K562 (cell line): ENCODE measurements around the gene IL12RB2. TPM values are rescaled to one million over a fixed set of nuclear protein-coding genes. Genes with fewer than 3 reads are reported as not detected.

Experiments
- BCL6 ChIP-seq: fragments of 250-450 bp; sonication (Bioruptor Pico); IDR thresholded peaks from 2 replicates; pipeline ENCODE4 v1.4.0; 2020
- EGR1 ChIP-seq: fragments of 450-650 bp; conservative IDR thresholded peaks from 2 replicates; pipeline ENCODE4 v1.6.1; 2017; ENCODE audit warnings: mild to moderate bottlenecking
- FOXJ2 ChIP-seq: fragments of 200-800 bp; sonication (Bioruptor generic); IDR thresholded peaks from 2 replicates; pipeline ENCODE4 v1.6.1; 2016; ENCODE audit warnings: missing genetic modification characterization, missing compliant biosample characterization
- GATAD2B ChIP-seq: fragments of 450-650 bp; IDR thresholded peaks from 2 replicates; pipeline ENCODE4 v1.6.1; 2017; ENCODE audit warnings: mild to moderate bottlenecking, borderline replicate concordance
- GTF2E2 ChIP-seq: fragments of 200-800 bp; sonication (Bioruptor generic); IDR thresholded peaks from 2 replicates; pipeline ENCODE4 v1.6.1; 2016; ENCODE audit warnings: missing genetic modification characterization, missing compliant biosample characterization
- HDAC1 ChIP-seq, 2 experiments: fragments of 450-650 bp; IDR thresholded peaks; 2 replicates each; pipeline ENCODE4 v1.6.1; 2016 to 2017; ENCODE audit warnings: inconsistent platforms in 1 of 2, mild to moderate bottlenecking in 1 of 2, moderate library complexity in 1 of 2
- HDAC2 ChIP-seq: fragments of 450-650 bp; IDR thresholded peaks from 2 replicates; pipeline ENCODE4 v1.6.1; 2016; ENCODE audit warnings: mild to moderate bottlenecking
- KLF6 ChIP-seq: fragments of 250-450 bp; sonication (Bioruptor Pico); IDR thresholded peaks from 2 replicates; pipeline ENCODE4 v1.4.0; 2020; ENCODE audit warnings: mild to moderate bottlenecking, moderate library complexity, borderline replicate concordance
- MAZ ChIP-seq, 2 experiments: fragments of 450-650 bp in 1 of 2; sonication (generic) in 1 of 2; formaldehyde crosslinking; IDR thresholded peaks in 1 of 2; conservative IDR thresholded peaks in 1 of 2; 2 replicates each; pipeline versions ENCODE4 v1.4.0 to v1.5.0; 2020; ENCODE audit warnings: mild to moderate bottlenecking in 1 of 2, missing genetic modification reagents in 1 of 2
- NRF1 ChIP-seq, 2 experiments: fragments of 450-650 bp; IDR thresholded peaks in 1 of 2; conservative IDR thresholded peaks in 1 of 2; 2 replicates each; pipeline ENCODE4 v1.6.1; 2014; ENCODE audit warnings: mild to moderate bottlenecking in 2 of 2
- PBX2 ChIP-seq, 2 experiments: IDR thresholded peaks in 1 of 2; conservative IDR thresholded peaks in 1 of 2; 2 replicates each; pipeline ENCODE4 v1.6.1; 2016; ENCODE audit warnings: low read depth in 2 of 2, mild to moderate bottlenecking in 1 of 2, missing compliant biosample characterization in 1 of 2, missing genetic modification characterization in 1 of 2, moderate library complexity in 1 of 2
- PHF8 ChIP-seq: fragments of 200-600 bp; sonication (generic); IDR thresholded peaks from 2 replicates; pipeline ENCODE4 v1.6.1; 2012; ENCODE audit warnings: mixed run types, mild to moderate bottlenecking, inconsistent platforms, low read length, moderate library complexity, borderline replicate concordance
- POLR2AphosphoS2 ChIP-seq: IDR thresholded peaks from 2 replicates; pipeline ENCODE4 v1.6.1; 2012; ENCODE audit warnings: low read length, improper control_type of control experiment
- PTTG1 ChIP-seq: fragments of 450-650 bp; IDR thresholded peaks from 2 replicates; pipeline ENCODE4 v1.6.1; 2016; ENCODE audit warnings: low read depth, mild to moderate bottlenecking, missing genetic modification characterization, missing compliant biosample characterization
- PURB ChIP-seq: sonication (generic); formaldehyde crosslinking; IDR thresholded peaks from 2 replicates; pipeline ENCODE4 v1.9.0; 2021; ENCODE audit warnings: low read depth, mild to moderate bottlenecking, missing genetic modification reagents
- RAD51 ChIP-seq: fragments of 450-650 bp; IDR thresholded peaks from 2 replicates; pipeline ENCODE4 v1.7.1; 2016; ENCODE audit warnings: low read depth, mild to moderate bottlenecking, borderline replicate concordance
- SRSF1 ChIP-seq: fragments of 200-400 bp; formaldehyde crosslinking; IDR thresholded peaks from 2 replicates; pipeline ENCODE4 v1.6.1; 2017; ENCODE audit warnings: mild to moderate bottlenecking, low read depth, low read length, moderate library complexity
- TOE1 ChIP-seq, 2 experiments: fragments of 450-650 bp in 1 of 2; sonication (generic) in 1 of 2; formaldehyde crosslinking in 1 of 2; IDR thresholded peaks; 2 replicates each; pipeline versions ENCODE4 v1.7.1 to v1.8.0; 2016 to 2022; ENCODE audit warnings: borderline replicate concordance in 2 of 2, mild to moderate bottlenecking in 2 of 2, antibody characterized with exemption in 1 of 2, inconsistent platforms in 1 of 2, low read depth in 1 of 2, missing genetic modification reagents in 1 of 2, moderate library complexity in 1 of 2
- ZBTB49 ChIP-seq: sonication (generic); formaldehyde crosslinking; IDR thresholded peaks from 2 replicates; pipeline ENCODE4 v1.8.0; 2022; ENCODE audit warnings: missing genetic modification reagents, mild to moderate bottlenecking, borderline replicate concordance
- ZFP91 ChIP-seq: sonication (generic); formaldehyde crosslinking; IDR thresholded peaks from 2 replicates; pipeline ENCODE4 v1.8.0; 2022; ENCODE audit warnings: mild to moderate bottlenecking, missing genetic modification reagents
- ZNF174 ChIP-seq: fragments of 250-450 bp; sonication (Bioruptor Pico); IDR thresholded peaks from 2 replicates; pipeline ENCODE4 v1.4.0; 2020; ENCODE audit warnings: mild to moderate bottlenecking
- polyA plus RNA-seq, 8 experiments: library from polyadenylated mRNA; depleted of rRNA in 4 of 8; stranded (reverse) in 5 of 8; unstranded in 3 of 8; fragments of >200 nt; fragmentation: Nextera tagmentation in 2 of 8; fragmentation: Illumina TruSeq in 1 of 8; extraction: Ambion mirVana in 2 of 8; extraction: Trizol in 1 of 8; gene quantifications; 2 replicates each; pipeline versions ENCODE4 v1.2.1 to v1.2.3, GENCODE V29; 2011 to 2014; ENCODE audit warnings: inconsistent platforms in 1 of 8, missing spikeins in 1 of 8
- total RNA-seq, 7 experiments: library from RNA; depleted of rRNA in 6 of 7; stranded (reverse); fragments of >200 nt in 6 of 7; fragmentation: Illumina TruSeq in 2 of 7; extraction: Trizol in 2 of 7; gene quantifications; 2 replicates each; pipeline versions ENCODE4 v1.2.1 to v1.2.3, GENCODE V29; 2011 to 2021; ENCODE audit warnings: low replicate concordance in 1 of 7

IL12RB2 gene
- total and polyA plus RNA-seq, 9 of the 15 experiments (the other 6 are each of a cell fraction or from before 2014, with no cell fraction given): 0.39 to 3.3 (median 1.9) TPM

GRCh38 chr1:67431156-67431765 is 123.6 kb downstream of the IL12RB2 start (continued):
- TF ChIP-seq PBX2 (CRISPR knock-in tag; IDR thresholded peaks at IDR 0.05; ENCODE audit: low read depth) (no peak), PBX2 (tag; conservative IDR thresholded peaks at IDR 0.05; ENCODE audit: low read depth) (no peak), KLF6 (CRISPR knock-in tag) (no peak), ZBTB49 (CRISPR knock-in tag) (no peak), ZNF174 (no peak), PHF8 (no peak), HDAC1 (IDR thresholded peaks at IDR 0.05) (no peak), GTF2E2 (tag) (peak; percentile 16; the same call in 1 of the 2 replicates), SRSF1 (no peak), ZFP91 (CRISPR knock-in tag) (no peak), EGR1 (no peak), PTTG1 (tag) (no peak), MAZ (CRISPR knock-in tag; conservative IDR thresholded peaks at IDR 0.05 in 1 of 2, IDR thresholded peaks at IDR 0.05 in 1 of 2) (no peak), FOXJ2 (no peak), GATAD2B (no peak), TOE1 (IDR thresholded peaks at IDR 0.05; ENCODE audit: borderline replicate concordance) (0 out of 2 replicates have a peak, but pooled peaks have one; percentile 17), TOE1 (CRISPR knock-in tag; IDR thresholded peaks at IDR 0.05; ENCODE audit: borderline replicate concordance, low read depth) (no peak), POLR2AphosphoS2 (no peak), HDAC2 (no peak), PURB (no peak), BCL6 (CRISPR knock-in tag) (no peak), NRF1 (conservative IDR thresholded peaks at IDR 0.05 in 1 of 2, IDR thresholded peaks at IDR 0.05 in 1 of 2) (no peak), RAD51 (0 out of 2 replicates have a peak, but pooled peaks have one; percentile 6)
